Measurements from ENCODE around the gene PDXK.

Gene PDXK

GRCh38 chr21:43744725-43745124, 25.8 kb downstream of the PDXK start:
- no peak for DNase-seq

DNA sequence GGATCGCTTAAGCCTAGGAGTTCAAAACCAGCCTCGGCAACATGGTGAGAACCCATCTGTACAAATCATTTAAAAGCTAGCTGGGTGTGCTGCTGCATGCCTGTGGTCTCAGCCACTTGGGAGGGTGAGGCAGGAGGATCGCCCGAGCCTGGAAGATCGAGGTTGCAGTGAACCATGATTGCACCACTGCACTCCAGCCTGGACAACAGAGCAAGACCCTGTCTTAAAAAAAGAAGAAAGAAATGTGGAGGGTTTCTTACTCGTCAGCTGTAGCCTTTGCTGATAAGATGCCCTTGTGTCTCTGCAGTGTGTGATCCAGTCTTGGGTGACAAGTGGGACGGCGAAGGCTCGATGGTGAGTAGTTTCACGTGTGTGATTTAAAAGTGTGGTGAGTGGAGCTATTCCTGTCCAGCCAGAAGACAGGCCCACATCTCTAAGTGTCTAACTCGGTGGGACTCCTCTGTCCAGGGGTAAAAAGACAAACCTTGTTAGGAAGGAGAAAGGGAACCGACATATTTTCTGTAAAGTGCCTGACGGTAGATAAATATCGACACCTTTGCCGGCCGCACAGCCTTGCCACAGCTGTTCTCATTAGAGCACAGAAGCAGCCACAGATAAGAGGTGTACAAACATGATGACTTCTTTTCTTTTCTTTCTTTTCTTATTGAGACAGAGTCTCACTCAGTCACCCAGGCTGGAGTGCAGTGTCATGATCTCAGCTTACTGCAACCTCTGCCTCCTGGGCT, 27.0 kb downstream of the PDXK start:
- DNase-seq: no peak

GRCh38 chr21:43748622-43749021, 29.7 kb downstream of the PDXK start:
- DNase-seq: no peak

DNA sequence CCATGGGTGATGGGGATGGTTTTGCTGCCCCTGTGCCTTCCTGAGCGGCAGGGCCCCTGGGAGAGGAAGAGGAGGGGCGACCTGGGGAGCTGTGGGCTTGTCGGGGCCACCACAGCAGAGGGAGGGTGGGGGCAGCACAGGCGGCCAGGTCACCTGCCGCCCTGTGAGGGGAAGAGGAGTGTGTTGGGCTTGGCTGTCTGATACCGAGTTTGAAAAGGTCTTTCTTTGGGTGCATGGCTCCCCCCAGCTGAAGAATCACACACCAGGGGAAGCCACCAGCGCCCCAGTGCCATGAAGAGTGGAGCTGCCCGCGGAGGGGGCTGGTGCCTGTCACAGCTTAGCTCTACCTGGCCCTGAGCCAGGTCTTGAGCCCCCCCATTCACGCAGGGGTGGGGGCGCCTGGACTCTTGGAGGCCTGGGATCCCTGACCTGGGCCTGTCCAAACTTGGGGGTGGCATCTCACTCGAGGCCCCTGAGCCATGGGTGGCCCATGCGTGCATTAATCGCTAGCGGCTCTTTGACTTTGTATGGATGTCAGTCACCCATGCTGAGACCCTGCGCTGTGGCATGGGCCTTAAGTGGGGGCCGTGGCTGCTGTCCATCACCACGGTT, 30.8 kb downstream of the PDXK start:
- DNase-seq: no peak

DNA sequence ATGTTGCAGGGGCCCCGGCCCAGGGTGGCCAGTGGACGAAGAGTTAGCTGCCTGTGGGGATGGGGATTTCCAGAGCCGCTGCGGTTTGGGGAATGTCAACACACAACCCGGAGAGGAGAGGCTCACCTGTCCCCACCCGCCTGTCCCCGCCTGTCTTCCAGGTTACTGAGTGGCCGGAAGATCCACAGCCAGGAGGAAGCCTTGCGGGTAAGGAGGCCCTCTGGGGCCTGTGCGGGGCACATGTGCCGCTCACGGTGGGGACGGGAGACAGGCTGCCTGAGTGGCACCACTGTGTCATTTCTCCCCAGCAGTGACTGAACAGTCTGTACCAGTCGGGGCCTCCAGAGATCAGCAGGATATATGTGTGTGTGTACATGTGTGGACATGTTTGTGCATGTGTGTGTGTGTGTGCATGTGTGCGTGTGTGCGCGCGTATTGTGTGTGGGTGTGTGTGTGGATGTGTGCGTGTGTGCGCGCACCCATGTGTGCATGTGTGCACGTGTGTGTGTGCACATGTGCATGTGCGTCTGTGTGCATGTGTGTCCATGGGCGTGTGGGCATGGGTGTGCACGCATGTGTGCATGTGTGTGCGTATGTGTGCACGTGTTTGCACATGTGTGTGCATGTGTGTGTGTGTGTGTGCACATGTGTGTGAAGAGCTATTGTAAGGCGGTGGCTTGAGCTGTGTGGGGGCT, 31.6 kb downstream of the PDXK start:
- no peak for DNase-seq

- no peak for DNase-seq
Observed at GRCh38 chr21:43751955-43752591, 33.1 kb downstream of the PDXK start.

DNA sequence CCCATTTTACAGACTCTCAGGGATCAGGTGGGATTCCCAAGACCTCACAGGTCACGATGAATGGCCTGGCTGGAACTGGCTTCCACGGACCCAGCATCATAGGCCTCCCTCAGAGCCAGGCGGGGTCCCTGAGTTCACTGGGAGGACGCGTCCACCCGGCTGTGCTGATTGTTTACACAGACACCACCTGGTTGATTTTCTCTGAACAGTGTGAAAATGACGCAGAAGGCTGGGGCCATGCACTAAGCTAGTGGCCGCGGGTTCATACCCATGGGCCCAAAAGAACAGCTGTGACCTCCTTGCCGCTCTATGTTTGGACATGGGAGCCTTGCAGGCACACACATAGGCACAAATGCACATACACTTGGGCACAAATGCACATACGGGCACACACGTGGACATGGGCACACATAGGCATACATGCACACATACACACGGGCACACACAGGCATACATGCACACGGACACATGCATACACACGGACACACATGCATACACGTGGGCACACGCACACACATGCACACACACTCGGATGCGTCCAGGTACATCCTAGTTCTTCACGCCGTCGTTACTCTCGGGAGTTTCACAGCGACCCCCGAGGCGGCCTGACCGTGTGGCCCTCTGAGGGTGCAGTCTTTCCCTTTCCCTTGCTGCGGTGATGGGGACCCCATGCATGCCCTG, 34.0 kb downstream of the PDXK start:
- DNase-seq: no peak

GRCh38 chr21:43753439-43753799, 34.5 kb downstream of the PDXK start:
- no peak for DNase-seq

DNA sequence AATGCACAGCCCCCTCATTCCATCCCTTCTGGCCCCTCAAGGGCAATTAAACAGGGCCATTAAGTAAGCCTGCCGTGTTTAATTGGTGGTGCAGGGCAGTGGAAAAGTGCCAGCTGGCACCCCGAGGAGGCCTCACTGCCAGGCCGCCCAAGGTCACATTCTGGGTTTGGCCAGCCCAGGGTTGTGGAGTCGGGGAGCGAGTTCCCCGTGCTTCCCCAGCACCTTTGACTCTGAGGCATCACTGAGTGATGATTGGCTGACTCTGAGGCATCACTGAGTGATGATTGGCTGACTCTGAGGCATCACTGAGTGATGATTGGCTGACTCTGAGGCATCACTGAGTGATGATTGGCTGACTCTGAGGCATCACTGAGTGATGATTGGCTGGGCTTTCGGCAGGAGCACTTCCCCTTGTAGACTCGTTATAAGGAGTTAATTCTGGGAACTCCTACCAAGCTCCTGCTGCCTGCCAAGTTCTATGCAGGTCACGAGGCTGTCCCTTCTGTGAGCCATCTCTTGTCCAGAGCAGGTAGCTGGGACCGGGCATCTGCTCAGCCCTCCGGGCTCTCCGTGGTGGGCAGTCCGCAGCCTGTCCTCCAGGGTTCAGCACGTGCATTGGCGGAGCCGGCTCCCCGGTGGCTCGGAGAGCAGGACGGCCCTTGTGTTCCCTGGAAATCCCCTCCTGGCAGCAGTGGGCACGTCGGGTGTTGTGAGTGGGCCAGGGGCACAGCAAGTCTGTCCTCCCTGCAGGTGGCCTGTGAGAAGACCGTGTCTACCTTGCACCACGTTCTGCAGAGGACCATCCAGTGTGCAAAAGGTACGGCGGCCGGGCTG, 36.2 kb downstream of the PDXK start:
- no peak for DNase-seq

DNA sequence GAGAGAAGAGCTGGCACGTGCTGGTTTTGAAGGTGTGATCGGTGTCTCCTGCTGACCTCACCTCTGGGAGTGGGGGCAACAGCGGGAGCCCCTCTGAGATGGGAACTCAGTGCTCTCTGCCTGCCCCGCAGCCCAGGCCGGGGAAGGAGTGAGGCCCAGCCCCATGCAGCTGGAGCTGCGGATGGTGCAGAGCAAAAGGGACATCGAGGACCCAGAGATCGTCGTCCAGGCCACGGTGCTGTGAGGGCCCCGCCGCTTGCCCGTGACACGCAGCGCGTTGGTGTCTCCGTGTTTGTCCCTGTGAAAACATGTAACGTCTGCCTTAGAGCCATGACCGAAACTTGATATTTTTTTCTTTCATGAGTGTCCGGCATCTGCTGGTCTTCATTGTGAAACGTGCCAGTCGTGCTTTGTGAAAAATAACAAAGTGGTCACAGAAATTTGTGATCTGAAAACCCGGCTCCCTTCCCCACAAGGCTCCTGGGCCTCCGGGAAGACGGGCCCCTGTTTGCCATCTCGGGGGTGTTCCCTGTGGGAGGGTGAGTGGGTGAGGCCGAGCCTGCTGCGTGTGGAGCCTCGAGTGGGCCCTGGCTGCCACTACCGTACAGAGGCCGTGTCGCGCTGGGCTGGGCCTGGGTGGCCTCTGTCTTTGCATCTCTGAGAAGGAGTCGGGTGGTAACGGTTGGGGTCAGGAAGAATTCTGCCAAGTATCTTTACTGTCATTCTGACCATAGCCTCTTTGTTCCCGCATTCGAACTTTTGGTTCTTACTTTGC, 37.1 kb downstream of the PDXK start:
- no peak for DNase-seq

GRCh38 chr21:43757601-43758000, 38.7 kb downstream of the PDXK start:
- DNase-seq: no peak

- no peak for DNase-seq
Observed at GRCh38 chr21:43758111-43758641, 39.2 kb downstream of the PDXK start.

DNA sequence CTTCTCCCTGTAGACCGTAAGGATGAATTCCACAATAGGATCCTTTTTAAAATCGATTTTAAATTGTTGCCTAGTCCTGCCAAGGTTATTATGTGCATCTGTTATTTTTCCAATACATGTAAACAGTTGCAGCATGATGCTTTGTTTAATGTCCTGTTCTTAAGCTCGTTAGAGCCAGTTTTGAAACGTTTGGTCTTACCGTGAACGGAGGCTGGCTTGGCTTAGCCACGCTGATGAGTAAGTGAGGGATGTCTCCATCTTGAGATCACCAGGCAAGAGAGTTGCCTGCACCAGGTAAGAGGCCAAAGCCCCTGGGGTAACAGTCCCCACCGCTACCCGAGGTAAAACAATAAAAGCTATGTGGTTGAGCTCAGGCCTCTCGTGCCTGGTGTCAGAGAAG, 39.9 kb downstream of the PDXK start:
- DNase-seq: no peak

DNA sequence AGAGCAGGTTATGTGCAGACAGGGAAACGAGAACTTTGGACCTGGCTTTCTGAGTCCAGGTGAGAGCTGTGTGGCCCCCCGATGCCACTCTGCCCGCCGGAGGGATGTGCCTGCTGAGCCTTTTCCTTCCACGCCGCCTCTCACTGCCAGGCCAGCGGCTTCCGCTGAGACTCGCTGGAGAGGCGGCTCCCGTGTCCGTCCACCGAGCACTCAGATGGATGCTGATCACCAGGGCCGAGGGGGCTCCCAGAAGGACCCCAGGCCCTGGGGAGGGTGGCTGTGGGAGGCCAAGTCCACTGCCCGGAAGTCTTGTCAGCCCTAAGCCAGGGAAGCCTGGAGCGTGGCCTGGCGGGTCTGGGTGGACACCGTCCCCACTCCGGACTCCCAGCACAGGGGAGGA, 40.7 kb downstream of the PDXK start:
- no peak for DNase-seq

- no peak for DNase-seq
Observed at GRCh38 chr21:43760391-43760958, 41.5 kb downstream of the PDXK start.

- no peak for DNase-seq
Observed at GRCh38 chr21:43761886-43762285, 43.0 kb downstream of the PDXK start.

- DNase-seq: no peak
Observed at GRCh38 chr21:43762303-43763128, 43.6 kb downstream of the PDXK start.

- DNase-seq: no peak
Observed at GRCh38 chr21:43763901-43764523, 45.1 kb downstream of the PDXK start.
